ENCODE data around the gene TMC8. TPM values are rescaled to one million over a fixed set of nuclear protein-coding genes. Genes with fewer than 3 reads are reported as not detected.

Gene TMC8
- total and polyA plus RNA-seq, 2 of the 8 experiments (the other 6 are each of a cell fraction or from before 2014, with no cell fraction given), result 1.00 to 2.8 TPM

DNA sequence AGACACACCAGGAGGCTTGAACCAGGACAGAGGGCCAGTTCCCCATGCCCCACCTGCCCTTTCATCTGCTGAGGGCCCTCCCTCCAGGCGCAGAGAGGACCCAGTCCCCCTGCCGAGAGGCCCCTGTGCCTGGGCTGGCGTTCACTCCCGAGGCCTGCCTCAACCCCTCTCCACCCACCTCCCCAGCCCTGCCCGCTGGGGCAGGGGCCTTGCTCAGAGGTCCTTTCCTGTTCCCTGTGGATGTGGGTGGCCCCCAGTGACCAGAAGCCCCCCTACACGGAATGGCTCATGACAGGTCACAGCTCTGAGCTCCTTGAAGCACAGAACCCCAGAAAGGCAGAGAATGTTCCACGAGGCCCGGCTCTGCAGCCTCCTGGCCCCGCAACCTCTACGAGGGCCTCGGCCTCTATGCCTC is 8.8 kb upstream of the TMC8 start (continued):
- TF ChIP-seq, protein P1, sequence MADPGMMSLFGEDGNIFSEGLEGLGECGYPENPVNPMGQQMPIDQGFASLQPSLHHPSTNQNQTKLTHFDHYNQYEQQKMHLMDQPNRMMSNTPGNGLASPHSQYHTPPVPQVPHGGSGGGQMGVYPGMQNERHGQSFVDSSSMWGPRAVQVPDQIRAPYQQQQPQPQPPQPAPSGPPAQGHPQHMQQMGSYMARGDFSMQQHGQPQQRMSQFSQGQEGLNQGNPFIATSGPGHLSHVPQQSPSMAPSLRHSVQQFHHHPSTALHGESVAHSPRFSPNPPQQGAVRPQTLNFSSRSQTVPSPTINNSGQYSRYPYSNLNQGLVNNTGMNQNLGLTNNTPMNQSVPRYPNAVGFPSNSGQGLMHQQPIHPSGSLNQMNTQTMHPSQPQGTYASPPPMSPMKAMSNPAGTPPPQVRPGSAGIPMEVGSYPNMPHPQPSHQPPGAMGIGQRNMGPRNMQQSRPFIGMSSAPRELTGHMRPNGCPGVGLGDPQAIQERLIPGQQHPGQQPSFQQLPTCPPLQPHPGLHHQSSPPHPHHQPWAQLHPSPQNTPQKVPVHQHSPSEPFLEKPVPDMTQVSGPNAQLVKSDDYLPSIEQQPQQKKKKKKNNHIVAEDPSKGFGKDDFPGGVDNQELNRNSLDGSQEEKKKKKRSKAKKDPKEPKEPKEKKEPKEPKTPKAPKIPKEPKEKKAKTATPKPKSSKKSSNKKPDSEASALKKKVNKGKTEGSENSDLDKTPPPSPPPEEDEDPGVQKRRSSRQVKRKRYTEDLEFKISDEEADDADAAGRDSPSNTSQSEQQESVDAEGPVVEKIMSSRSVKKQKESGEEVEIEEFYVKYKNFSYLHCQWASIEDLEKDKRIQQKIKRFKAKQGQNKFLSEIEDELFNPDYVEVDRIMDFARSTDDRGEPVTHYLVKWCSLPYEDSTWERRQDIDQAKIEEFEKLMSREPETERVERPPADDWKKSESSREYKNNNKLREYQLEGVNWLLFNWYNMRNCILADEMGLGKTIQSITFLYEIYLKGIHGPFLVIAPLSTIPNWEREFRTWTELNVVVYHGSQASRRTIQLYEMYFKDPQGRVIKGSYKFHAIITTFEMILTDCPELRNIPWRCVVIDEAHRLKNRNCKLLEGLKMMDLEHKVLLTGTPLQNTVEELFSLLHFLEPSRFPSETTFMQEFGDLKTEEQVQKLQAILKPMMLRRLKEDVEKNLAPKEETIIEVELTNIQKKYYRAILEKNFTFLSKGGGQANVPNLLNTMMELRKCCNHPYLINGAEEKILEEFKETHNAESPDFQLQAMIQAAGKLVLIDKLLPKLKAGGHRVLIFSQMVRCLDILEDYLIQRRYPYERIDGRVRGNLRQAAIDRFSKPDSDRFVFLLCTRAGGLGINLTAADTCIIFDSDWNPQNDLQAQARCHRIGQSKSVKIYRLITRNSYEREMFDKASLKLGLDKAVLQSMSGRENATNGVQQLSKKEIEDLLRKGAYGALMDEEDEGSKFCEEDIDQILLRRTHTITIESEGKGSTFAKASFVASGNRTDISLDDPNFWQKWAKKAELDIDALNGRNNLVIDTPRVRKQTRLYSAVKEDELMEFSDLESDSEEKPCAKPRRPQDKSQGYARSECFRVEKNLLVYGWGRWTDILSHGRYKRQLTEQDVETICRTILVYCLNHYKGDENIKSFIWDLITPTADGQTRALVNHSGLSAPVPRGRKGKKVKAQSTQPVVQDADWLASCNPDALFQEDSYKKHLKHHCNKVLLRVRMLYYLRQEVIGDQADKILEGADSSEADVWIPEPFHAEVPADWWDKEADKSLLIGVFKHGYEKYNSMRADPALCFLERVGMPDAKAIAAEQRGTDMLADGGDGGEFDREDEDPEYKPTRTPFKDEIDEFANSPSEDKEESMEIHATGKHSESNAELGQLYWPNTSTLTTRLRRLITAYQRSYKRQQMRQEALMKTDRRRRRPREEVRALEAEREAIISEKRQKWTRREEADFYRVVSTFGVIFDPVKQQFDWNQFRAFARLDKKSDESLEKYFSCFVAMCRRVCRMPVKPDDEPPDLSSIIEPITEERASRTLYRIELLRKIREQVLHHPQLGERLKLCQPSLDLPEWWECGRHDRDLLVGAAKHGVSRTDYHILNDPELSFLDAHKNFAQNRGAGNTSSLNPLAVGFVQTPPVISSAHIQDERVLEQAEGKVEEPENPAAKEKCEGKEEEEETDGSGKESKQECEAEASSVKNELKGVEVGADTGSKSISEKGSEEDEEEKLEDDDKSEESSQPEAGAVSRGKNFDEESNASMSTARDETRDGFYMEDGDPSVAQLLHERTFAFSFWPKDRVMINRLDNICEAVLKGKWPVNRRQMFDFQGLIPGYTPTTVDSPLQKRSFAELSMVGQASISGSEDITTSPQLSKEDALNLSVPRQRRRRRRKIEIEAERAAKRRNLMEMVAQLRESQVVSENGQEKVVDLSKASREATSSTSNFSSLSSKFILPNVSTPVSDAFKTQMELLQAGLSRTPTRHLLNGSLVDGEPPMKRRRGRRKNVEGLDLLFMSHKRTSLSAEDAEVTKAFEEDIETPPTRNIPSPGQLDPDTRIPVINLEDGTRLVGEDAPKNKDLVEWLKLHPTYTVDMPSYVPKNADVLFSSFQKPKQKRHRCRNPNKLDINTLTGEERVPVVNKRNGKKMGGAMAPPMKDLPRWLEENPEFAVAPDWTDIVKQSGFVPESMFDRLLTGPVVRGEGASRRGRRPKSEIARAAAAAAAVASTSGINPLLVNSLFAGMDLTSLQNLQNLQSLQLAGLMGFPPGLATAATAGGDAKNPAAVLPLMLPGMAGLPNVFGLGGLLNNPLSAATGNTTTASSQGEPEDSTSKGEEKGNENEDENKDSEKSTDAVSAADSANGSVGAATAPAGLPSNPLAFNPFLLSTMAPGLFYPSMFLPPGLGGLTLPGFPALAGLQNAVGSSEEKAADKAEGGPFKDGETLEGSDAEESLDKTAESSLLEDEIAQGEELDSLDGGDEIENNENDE (IDR thresholded peaks at IDR 0.05; ENCODE audit: insufficient replicate concordance, low read length), result no peak
- TF ChIP-seq BACH1 (IDR thresholded peaks at IDR 0.05; ENCODE audit: low read length) (no peak), MAFK (IDR thresholded peaks at IDR 0.05; ENCODE audit: low read depth, low read length) (no peak), SIX5 (IDR thresholded peaks at IDR 0.05; ENCODE audit: low read depth, low read length) (no peak), JUN (IDR thresholded peaks at IDR 0.05; ENCODE audit: low read depth, low read length) (no peak), CTBP2 (IDR thresholded peaks at IDR 0.05; ENCODE audit: borderline replicate concordance, insufficient read depth, insufficient read length, low read length) (no peak), RXRA (IDR thresholded peaks at IDR 0.05; ENCODE audit: insufficient read depth, low read depth, low read length) (no peak), SRF (IDR thresholded peaks at IDR 0.05; ENCODE audit: low read depth, low read length) (no peak), SIRT6 (IDR thresholded peaks at IDR 0.05; ENCODE audit: low read length) (no peak), ASH2L (IDR thresholded peaks at IDR 0.05; ENCODE audit: low read length) (no peak), RAD21 (IDR thresholded peaks at IDR 0.05 in 1 of 2, conservative IDR thresholded peaks at IDR 0.05 in 1 of 2; ENCODE audit: low read depth in 2 of 2, low read length in 2 of 2) (no peak), KDM4A (IDR thresholded peaks at IDR 0.05; ENCODE audit: low read depth, low read length, severe bottlenecking) (no peak)

All from H1 (cell line).